Stromal cell of bone marrow (primary cell): ENCODE data around the gene EME2.

ENCODE experiments used
- DNase-seq: peaks from one replicate; pipeline ENCODE4 v3.0.0-alpha.2; 2012; ENCODE audit warnings: low read depth

The EME2 gene

GRCh38 chr16:1767116-1767994 is 5.3 kb upstream of the EME2 start:
- no peak for DNase-seq

DNA sequence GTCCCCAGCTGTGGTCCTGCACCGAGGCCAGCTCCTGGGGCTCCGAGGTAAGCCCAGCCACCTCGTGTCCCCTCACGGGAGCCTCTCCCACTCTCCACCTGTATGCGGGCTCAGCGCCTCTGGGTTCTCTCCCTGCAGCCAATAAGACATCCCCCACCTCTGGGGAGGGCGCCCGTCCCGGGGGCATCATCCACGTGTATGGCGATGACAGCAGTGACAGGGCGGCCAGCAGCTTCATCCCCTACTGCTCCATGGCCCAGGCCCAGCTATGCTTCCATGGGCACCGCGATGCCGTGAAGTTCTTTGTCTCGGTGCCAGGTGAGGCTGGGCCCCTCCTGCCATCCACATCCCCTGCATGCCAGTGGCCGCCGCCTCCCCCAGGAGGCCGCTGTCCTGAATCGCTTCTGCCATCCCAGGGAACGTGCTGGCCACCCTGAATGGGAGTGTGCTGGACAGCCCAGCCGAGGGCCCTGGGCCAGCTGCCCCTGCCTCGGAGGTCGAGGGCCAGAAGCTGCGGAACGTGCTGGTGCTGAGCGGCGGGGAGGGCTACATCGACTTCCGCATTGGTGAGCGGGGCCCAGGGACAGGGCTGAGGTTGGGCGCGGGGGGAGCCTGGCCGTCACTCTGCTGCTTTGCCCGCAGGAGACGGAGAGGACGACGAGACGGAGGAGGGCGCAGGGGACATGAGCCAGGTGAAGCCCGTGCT is 4.4 kb upstream of the EME2 start:
- DNase-seq, result no peak

DNA sequence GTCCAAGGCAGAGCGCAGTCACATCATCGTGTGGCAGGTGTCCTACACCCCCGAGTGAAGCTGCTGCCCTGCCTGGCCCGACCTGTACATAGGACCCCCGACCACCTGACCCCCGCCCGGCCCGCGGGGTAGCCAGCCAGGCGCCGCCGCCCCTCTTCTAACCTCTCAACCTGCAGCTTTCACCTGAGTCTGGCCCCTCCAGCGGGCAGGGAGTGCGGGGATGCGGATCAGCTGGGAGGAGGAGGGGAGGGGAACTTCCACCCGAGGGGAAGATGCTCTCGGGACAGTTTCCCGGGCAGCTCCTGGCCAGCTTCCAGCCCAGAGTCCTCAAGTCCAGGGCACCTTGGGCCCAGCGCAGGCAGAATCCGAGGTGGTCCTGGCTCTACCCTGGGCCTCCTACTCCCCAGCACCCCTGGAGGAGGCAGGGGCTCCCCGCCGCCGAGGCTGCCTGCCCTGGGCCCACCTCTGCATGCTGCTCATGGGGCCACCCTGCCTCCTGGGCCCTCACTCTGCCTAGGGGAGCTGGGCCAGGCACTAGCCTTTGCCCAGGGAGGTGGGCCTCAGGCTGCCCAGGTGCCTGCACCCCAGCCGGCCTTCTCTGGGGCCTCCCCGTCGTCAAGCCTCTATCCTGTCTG is 3.7 kb upstream of the EME2 start:
- no peak for DNase-seq

DNA sequence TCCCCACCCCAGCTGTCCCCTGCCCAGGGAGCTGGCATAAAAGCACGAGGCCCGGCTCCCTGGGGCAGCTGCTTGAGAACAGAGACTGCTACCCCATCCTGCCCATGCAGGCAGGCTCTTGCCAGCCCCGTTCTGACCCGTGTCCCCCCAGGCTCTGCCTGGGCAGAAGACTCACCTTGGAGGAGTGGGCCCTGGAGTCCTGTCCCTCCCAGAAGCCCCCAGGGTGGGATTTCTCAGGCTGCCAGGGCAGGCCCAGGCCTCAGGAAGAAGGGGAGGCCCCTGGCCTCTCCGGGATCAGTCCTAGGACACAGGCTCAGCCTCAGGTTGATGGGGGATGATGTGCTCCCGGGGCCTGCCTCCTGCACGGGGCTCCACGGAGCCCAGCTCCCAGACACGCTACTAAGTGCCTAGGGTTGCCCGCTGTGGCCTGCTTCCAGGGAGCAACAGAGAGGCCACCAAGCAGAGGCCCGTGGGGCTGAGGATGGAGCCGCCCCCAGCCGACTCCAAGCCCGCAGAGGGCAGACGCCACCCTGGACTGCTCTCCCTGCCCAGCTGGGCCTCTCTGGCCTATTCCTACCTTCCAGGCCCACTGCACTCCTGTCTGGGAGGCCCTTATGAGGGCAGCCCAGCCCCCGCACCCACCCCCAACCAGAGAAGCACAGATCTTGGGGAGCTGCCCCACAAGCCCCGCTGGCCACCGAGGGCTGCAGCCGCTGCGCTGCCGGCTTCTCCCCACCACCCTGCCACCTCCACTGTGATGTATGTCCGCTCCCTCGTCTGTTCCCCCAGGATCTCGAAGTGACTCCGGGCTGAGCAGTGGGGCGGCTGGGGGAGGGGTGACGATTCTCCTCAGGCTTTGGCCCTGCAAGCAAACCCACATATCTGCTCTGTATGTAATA is 3.0 kb upstream of the EME2 start:
- DNase-seq, result no peak

DNA sequence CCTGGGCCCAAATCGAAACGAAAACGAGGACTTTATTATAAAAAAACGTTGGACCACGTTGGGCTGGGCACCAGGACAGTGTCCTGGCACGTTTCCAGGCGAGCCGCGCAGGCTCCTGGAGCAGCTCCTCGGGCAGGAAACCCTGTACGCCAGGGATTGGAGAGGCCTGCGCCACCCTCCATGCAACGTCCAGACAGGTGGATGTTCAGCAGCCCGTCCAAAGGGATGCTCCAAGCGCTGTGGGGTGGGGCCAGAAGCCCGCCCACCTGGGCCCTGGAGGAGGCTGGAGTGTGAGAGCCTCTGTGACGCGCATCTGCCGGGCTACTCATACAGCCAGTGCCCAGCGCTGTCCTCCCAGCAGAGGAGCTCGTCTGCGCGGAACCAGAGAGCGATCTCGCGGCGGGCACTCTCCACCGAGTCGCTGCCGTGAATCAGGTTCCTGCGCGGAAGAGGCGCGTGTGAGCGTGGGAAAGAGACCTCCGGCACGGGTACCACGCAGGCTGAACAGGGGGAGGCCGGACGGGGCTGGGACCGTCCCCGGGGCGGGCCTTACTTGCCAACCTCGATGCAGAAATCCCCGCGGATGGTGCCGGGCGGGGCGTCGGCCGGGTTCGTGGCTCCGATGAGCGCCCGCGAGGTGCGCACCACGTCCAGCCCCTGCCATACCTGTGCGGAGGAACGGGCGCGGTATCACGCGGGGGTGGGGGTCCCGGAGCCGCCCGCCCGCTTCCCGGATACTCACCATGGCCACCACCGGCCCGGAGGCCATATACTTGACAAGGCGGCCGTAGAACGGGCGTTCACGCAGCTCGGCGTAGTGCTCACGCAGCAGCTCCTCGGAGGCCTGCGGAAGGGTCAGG is 2.1 kb upstream of the EME2 start:
- peak; percentile 38 for DNase-seq

DNA sequence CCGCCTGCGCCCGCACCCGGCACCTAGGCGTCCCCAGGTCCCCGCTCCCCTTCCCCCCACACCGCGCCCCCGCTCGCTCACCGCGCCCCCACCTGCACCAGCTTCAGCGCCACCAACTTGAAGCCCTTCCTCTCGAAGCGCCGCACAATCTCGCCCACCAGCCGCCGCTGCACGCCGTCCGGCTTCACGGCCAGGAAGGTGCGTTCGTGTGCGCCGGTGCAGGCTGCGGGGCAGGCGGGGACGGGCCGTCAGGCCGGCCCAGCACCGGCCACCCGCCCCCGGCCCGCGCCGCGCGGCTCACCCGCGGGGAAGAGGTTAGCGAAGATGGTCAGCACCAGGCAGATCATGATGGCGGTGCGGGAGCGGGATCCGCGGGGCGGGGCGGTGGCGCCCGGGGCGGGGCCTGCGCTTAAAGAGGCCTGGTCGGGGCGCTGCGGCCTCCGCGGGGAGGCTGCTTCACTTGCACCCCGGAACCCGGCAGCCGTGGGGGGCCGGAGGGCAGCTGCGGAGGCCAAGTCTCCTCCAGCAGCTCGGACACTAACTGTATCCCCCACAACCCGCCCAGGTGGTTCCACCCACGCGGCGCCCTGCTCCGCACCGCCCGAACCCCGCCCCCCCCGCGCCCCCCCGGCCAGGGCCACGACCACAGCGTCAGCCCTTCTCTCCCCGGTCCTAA is 1.3 kb upstream of the EME2 start, which contains the start of gene NME3:
Gene NME3 (minus strand): TSS at position 356 of the 676 bp plus-strand sequence. CDS start 9 bp downstream, at position 347.
- DNase-seq, result peak; percentile 43

- DNase-seq, result no peak
Measured at GRCh38 chr16:1771864-1772361, 697 bp upstream of the EME2 start.

GRCh38 chr16:1772908-1773702 is 495 bp downstream of the EME2 start, which contains the start of gene MRPS34:
Gene MRPS34 (minus strand): TSS chr16:1773134. CDS start chr16:1773119, 15 bp downstream.
- peak; percentile 57 for DNase-seq

DNA sequence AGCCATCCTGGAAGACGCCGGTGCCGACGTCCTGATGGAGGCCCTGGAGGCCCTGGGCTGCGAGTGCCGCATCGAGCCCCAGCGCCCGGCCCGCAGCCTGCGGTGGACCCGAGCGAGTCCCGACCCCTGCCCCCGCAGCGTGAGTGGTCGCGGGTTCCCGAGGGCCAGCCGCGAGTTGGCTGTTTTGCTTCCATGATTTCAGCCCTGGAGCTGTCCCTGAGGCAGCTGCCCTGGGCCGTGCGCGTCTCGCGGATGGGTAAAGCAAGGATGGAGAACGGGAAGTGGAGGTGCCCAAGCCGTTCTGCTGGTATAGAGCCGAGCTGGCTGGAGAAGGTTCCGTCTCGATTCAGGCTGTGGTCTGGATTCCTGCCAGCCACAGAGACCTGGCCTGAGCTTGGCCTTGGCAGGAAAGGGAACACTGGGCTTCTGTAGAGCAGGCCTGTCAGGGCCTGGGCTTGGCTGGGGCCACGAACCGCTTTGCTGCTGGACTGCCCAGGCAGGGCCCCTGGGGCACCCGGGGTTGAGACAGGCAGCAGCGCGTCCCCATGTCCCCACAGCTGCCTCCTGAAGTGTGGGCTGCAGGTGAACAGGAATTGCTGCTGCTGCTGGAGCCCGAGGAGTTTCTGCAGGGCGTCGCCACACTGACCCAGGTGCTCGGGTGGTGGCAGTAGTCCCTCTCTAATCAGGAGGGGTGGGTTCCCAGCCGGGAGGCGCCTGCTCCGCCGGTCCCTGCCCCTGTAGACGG is 1.3 kb downstream of the EME2 start:
- DNase-seq, result no peak

DNA sequence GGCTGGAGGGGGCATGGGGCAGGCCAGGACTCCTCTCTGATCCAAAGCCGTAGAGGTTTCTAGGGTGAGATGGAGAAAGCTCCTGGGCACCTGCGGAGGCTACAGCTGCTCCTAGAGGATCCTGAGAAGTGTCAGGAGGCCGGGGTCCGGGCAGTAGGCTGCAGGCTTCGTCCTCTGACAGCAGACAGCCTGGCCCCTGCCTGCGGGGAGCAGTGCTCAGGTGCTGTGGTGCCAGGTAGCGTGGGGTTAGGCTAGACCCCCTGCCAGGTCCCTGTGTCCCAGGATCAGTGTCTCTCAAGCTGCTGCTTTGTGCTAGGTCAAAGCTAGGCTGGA is 1.8 kb downstream of the EME2 start:
- no peak for DNase-seq

DNA sequence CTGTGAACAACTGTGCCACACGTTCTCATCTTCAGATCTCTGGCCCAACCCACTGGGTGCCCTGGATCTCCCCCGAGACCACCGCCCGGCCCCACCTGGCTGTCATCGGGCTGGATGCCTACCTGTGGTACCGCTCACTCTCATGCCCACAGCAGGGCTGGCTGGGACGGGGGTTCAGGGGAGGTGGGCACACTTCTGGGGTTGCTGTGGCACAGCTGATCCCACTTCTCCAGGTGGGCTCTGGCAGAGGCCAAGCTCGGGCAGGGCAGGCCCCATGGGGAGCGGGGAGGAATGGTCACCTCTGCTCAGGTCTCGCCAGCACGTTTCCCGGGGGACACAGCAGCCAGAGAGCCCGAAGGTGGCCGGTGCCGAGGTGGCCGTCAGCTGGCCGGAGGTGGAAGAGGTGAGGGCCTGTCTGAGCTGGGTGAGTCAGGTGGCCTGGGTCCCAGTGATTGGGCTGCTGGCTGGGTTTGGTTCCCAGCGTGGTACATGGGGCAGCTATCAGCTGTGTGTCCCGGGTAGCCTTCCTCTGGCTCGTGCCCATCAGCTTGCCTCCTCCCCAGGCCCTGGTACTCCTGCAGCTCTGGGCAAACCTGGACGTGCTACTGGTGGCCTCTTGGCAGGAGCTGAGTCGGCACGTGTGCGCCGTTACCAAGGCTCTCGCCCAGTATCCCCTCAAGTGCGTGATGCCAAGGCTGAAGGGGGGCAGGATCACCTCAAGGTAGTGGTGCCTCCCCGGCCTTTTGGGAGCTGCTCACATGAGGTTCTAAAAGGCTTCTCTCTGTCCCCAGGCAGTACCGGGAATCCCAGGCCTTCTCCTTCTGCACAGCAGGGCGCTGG is 2.6 kb downstream of the EME2 start:
- DNase-seq, result no peak

GRCh38 chr16:1775846-1776671 is 3.4 kb downstream of the EME2 start:
- DNase-seq, result no peak

- no peak for DNase-seq
Measured at GRCh38 chr16:1776672-1776955, 4.0 kb downstream of the EME2 start.

DNA sequence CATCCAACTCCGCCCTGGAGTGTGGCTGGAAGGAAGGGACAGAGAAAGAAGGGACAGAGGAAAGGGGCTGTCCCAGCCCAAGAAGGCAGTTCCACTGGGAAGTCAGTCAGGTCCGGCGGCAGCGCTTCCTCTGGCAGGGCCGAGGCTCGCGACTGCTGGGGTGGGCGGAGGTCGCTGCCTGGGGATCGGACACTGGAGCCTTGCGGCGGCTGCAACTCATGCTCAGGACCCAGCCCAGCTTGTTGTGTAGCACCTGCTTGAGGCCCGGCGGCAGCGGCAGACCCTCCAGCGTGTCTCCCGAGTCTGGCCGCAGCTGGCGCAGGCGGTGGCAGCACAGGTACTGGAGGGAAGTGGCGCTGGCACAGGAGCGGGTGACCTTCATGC is 4.4 kb downstream of the EME2 start:
- DNase-seq, result no peak

DNA sequence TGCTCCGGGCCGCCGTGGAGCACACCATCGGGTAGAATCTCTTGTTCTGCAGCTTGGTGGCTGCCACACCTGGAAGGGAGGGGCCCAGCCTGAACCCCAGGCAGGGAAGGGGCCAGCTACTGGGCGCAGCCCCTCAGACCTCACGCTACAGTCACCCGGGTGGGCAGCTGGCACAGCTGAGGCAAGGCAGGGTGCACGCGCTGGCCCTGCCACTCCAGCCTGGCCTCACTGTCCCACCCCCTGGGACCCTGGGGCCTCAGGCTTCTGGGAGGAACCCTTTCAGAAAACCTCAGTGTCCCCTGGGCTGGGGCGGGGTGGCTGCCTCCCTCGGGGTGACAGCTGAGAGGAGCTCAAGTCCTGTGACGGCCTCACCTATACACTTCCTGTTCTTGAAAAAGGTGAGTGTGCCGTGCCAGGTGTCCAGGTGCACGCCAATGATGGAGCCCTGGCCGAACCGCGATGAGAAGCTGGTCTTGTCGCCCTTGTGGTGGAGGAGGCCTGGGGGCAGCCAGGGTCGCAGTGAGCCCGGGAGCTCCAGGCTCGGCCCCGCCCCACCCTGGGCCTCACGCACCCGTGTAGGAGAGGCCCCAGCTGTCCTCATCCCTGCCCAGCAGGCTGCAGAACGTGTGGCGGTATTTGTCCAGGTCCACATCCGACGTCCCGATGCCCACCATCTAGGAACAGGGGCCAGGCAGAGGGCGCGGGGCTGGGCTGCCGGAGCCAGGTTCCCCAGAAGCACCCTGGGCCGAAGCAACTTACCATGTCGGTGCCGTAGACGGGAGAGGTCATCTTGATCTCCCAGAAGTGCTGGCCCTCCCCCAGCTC is 5.0 kb downstream of the EME2 start:
- DNase-seq, result no peak
